A172 (cell line): ENCODE results near the gene DENND1C. TPM values are rescaled to one million over a fixed set of nuclear protein-coding genes. Genes with fewer than 3 reads are reported as not detected.
"Not testable (repeated sequence)": the region's sequence is repeated elsewhere in the genome, so short reads cannot be mapped to it uniquely, and the experiment has no call there.

ENCODE experiments used
- DNase-seq: peaks from one replicate; pipeline ENCODE4 v3.0.0-alpha.2; 2015; ENCODE audit warnings: low spot score
- total RNA-seq: library from RNA; depleted of rRNA; stranded (reverse); fragments of >200 nt; shearing (Covaris generic); gene quantifications from 2 replicates; pipeline ENCODE4 v1.2.3, GENCODE V29; 2014

DENND1C gene
- total RNA-seq, 1 experiment from 2014 or later, result not detected

- DNase-seq, result no peak
Measured at GRCh38 chr19:6509118-6509971, 27.8 kb upstream of the DENND1C start.

- DNase-seq, result not testable (repeated sequence)
Measured at GRCh38 chr19:6508028-6508771, 26.6 kb upstream of the DENND1C start.

GRCh38 chr19:6503407-6504201 lies 22.0 kb upstream of the DENND1C start:
- no peak for DNase-seq

- no peak for DNase-seq
Measured at GRCh38 chr19:6501740-6502648, 20.4 kb upstream of the DENND1C start, which contains the start of gene TUBB4A. TUBB4A (minus strand) TSS chr19:6502309; CDS start chr19:6502212, 97 bp downstream.

- DNase-seq, result no peak
Measured at GRCh38 chr19:6500837-6501739, 19.5 kb upstream of the DENND1C start.

- DNase-seq, result no peak
Measured at GRCh38 chr19:6499052-6499790, 17.6 kb upstream of the DENND1C start.

GRCh38 chr19:6498294-6499036 lies 16.9 kb upstream of the DENND1C start:
- DNase-seq, result no peak

- no peak for DNase-seq
Measured at GRCh38 chr19:6495947-6496346, 14.4 kb upstream of the DENND1C start.

- no peak for DNase-seq
Measured at GRCh38 chr19:6494438-6495036, 12.9 kb upstream of the DENND1C start.

- DNase-seq, result no peak
Measured at GRCh38 chr19:6491802-6492592, 10.4 kb upstream of the DENND1C start.

GRCh38 chr19:6490134-6490533 lies 8.5 kb upstream of the DENND1C start:
- DNase-seq, result no peak

- no peak for DNase-seq
Measured at GRCh38 chr19:6489278-6490061, 7.9 kb upstream of the DENND1C start.

- no peak for DNase-seq
Measured at GRCh38 chr19:6484831-6485230, 3.2 kb upstream of the DENND1C start.

- no peak for DNase-seq
Measured at GRCh38 chr19:6484230-6484629, 2.6 kb upstream of the DENND1C start.

- DNase-seq, result no peak
Measured at GRCh38 chr19:6483235-6483634, 1.6 kb upstream of the DENND1C start.

GRCh38 chr19:6482343-6482686 lies 728 bp upstream of the DENND1C start:
- DNase-seq, result no peak
